ENCODE data around the gene DRD2.

DNA sequence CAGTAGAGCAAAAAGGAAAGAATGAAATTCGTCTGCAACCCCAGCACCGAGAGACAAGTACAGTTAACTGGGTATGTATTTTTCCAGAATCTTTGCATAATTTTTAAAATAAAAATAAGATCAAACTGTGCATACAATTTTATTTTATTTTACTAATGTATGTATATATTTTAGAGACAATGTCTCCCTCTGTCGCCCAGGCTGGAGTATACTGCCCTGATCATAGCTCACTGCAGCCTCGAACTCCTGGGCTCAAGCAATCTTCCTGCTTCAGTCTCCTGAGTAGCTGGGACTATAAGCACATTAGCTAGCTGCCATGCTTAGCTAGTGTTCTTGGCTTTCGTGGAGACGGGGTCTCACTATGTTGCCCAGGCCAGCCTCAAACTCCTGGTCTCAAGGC, 18.8 kb upstream of the DRD2 start:
- TF ChIP-seq, protein P1, sequence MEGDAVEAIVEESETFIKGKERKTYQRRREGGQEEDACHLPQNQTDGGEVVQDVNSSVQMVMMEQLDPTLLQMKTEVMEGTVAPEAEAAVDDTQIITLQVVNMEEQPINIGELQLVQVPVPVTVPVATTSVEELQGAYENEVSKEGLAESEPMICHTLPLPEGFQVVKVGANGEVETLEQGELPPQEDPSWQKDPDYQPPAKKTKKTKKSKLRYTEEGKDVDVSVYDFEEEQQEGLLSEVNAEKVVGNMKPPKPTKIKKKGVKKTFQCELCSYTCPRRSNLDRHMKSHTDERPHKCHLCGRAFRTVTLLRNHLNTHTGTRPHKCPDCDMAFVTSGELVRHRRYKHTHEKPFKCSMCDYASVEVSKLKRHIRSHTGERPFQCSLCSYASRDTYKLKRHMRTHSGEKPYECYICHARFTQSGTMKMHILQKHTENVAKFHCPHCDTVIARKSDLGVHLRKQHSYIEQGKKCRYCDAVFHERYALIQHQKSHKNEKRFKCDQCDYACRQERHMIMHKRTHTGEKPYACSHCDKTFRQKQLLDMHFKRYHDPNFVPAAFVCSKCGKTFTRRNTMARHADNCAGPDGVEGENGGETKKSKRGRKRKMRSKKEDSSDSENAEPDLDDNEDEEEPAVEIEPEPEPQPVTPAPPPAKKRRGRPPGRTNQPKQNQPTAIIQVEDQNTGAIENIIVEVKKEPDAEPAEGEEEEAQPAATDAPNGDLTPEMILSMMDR (IDR thresholded peaks at IDR 0.05 in 8 of 11, conservative IDR thresholded peaks at IDR 0.05 in 3 of 11), result no peak
- no peak for TF ChIP-seq POLR2A (IDR thresholded peaks at IDR 0.05)

Data from spleen (tissue), 7 donors.